Measurements from ENCODE around the gene LIF.

DNA sequence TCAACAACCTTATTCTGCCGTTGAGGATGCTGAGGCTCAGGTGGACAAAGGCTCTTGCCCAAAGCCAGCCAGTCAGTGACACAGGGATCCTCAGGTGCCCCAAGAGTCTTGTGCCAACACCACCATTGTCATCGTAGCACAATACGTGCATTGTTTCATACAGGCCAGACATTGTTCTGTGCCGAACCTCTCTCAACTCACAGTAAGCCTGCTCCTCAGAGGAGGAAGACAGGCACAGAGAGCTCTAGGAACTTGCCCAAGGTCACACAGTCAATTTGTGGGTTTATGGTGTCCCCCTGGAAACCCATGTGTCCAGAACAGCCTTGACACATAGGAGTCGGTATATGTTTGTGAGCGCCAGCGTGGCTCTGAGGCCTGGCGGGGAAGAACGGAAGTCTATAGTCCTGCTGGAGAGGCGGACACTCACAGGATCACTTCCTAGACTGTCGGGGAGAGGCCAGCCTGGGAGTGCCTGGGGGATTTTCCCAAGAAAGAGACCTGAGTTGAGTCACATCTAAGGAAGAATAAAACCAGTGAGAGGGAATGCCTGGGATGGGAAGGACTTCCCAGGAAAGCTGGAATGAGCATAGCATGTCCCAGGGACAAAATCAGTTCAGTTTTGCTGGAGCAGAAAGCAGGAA lies 20.2 kb downstream of the LIF start:
- TF ChIP-seq, protein P1, sequence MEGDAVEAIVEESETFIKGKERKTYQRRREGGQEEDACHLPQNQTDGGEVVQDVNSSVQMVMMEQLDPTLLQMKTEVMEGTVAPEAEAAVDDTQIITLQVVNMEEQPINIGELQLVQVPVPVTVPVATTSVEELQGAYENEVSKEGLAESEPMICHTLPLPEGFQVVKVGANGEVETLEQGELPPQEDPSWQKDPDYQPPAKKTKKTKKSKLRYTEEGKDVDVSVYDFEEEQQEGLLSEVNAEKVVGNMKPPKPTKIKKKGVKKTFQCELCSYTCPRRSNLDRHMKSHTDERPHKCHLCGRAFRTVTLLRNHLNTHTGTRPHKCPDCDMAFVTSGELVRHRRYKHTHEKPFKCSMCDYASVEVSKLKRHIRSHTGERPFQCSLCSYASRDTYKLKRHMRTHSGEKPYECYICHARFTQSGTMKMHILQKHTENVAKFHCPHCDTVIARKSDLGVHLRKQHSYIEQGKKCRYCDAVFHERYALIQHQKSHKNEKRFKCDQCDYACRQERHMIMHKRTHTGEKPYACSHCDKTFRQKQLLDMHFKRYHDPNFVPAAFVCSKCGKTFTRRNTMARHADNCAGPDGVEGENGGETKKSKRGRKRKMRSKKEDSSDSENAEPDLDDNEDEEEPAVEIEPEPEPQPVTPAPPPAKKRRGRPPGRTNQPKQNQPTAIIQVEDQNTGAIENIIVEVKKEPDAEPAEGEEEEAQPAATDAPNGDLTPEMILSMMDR (IDR thresholded peaks at IDR 0.05; ENCODE audit: low read depth, low read length, missing input control): no peak
- no peak for TF ChIP-seq SP1 (IDR thresholded peaks at IDR 0.05)
- TF ChIP-seq EGR1 (IDR thresholded peaks at IDR 0.05; ENCODE audit: low read depth in 2 of 2): no peak
- TF ChIP-seq ATF3 (IDR thresholded peaks at IDR 0.05): no peak
- no peak for TF ChIP-seq REST (IDR thresholded peaks at IDR 0.05)

Data from liver (tissue), 3 donors.